ENCODE data around the gene BCHE. TPM values are rescaled to one million over a fixed set of nuclear protein-coding genes. Genes with fewer than 3 reads are reported as not detected.

Gene BCHE
- total RNA-seq, 1 experiment from 2014 or later, result 1.7 TPM

DNA sequence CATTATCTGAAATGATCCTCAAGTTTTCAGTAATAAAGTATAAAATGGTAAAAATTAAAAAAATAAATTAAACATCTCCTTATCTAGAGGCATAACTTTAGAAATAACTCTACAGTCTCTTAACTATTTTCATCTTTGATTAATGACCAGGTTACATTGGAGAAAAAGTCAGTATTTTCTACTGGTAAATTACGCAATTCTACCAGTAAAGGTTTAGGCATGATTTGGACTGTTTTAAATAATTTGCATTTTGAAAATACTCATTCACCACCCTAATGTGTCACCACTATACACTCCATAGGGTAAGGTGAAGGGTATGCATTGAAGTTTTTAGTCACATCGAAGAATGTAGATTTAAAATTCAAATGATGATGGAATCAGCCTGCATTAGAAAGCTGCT lies 45.9 kb upstream of the BCHE start:
- Mint-ChIP-seq H3K4me1 (peaks cover 23% of the 10 kb centered on the region), H3K27me3 (ENCODE audit: low read depth) (no peaks in the 10 kb centered on the region), H3K9me3 (0 out of 2 replicates have a peak, but pooled peaks cover 3% of the 10 kb centered on the region), H3K27ac (no peak overlapping the region), H3K4me3 (no peak overlapping the region), H3K36me3 (peaks cover 3% of the 10 kb centered on the region)
- DNase-seq (ENCODE audit: low spot score), result no peak
- ChIA-PET POLR2A (no interaction called here), CTCF (no interaction called here)
- no peak for ATAC-seq
- TF ChIP-seq FOXP1 (CRISPR knock-in tag; IDR thresholded peaks at IDR 0.05; ENCODE audit: borderline replicate concordance) (no peak), TEAD1 (CRISPR knock-in tag; IDR thresholded peaks at IDR 0.05) (no peak), CREM (CRISPR knock-in tag; IDR thresholded peaks at IDR 0.05) (no peak), FOXK1 (CRISPR knock-in tag; IDR thresholded peaks at IDR 0.05) (no peak), TEAD4 (CRISPR knock-in tag; IDR thresholded peaks at IDR 0.05) (no peak), RORB (CRISPR knock-in tag; IDR thresholded peaks at IDR 0.05) (no peak), GTF2I (CRISPR knock-in tag; conservative IDR thresholded peaks at IDR 0.05) (no peak)
- TF ChIP-seq, protein P1, sequence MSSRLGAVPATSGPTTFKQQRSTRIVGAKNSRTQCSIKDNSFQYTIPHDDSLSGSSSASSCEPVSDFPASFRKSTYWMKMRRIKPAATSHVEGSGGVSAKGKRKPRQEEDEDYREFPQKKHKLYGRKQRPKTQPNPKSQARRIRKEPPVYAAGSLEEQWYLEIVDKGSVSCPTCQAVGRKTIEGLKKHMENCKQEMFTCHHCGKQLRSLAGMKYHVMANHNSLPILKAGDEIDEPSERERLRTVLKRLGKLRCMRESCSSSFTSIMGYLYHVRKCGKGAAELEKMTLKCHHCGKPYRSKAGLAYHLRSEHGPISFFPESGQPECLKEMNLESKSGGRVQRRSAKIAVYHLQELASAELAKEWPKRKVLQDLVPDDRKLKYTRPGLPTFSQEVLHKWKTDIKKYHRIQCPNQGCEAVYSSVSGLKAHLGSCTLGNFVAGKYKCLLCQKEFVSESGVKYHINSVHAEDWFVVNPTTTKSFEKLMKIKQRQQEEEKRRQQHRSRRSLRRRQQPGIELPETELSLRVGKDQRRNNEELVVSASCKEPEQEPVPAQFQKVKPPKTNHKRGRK (CRISPR knock-in tag; IDR thresholded peaks at IDR 0.05; ENCODE audit: borderline replicate concordance), result no peak
- TF ChIP-seq, protein P2, sequence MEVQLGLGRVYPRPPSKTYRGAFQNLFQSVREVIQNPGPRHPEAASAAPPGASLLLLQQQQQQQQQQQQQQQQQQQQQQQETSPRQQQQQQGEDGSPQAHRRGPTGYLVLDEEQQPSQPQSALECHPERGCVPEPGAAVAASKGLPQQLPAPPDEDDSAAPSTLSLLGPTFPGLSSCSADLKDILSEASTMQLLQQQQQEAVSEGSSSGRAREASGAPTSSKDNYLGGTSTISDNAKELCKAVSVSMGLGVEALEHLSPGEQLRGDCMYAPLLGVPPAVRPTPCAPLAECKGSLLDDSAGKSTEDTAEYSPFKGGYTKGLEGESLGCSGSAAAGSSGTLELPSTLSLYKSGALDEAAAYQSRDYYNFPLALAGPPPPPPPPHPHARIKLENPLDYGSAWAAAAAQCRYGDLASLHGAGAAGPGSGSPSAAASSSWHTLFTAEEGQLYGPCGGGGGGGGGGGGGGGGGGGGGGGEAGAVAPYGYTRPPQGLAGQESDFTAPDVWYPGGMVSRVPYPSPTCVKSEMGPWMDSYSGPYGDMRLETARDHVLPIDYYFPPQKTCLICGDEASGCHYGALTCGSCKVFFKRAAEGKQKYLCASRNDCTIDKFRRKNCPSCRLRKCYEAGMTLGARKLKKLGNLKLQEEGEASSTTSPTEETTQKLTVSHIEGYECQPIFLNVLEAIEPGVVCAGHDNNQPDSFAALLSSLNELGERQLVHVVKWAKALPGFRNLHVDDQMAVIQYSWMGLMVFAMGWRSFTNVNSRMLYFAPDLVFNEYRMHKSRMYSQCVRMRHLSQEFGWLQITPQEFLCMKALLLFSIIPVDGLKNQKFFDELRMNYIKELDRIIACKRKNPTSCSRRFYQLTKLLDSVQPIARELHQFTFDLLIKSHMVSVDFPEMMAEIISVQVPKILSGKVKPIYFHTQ (CRISPR knock-in tag; IDR thresholded peaks at IDR 0.05), result no peak
- TF ChIP-seq, protein P3, sequence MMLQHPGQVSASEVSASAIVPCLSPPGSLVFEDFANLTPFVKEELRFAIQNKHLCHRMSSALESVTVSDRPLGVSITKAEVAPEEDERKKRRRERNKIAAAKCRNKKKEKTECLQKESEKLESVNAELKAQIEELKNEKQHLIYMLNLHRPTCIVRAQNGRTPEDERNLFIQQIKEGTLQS (CRISPR knock-in tag; conservative IDR thresholded peaks at IDR 0.05), result no peak
- TF ChIP-seq, protein P4, sequence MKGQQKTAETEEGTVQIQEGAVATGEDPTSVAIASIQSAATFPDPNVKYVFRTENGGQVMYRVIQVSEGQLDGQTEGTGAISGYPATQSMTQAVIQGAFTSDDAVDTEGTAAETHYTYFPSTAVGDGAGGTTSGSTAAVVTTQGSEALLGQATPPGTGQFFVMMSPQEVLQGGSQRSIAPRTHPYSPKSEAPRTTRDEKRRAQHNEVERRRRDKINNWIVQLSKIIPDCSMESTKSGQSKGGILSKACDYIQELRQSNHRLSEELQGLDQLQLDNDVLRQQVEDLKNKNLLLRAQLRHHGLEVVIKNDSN (CRISPR knock-in tag; IDR thresholded peaks at IDR 0.05), result no peak
- TF ChIP-seq, protein P5, sequence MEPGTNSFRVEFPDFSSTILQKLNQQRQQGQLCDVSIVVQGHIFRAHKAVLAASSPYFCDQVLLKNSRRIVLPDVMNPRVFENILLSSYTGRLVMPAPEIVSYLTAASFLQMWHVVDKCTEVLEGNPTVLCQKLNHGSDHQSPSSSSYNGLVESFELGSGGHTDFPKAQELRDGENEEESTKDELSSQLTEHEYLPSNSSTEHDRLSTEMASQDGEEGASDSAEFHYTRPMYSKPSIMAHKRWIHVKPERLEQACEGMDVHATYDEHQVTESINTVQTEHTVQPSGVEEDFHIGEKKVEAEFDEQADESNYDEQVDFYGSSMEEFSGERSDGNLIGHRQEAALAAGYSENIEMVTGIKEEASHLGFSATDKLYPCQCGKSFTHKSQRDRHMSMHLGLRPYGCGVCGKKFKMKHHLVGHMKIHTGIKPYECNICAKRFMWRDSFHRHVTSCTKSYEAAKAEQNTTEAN (CRISPR knock-in tag; IDR thresholded peaks at IDR 0.05), result no peak
- TF ChIP-seq, protein P6, sequence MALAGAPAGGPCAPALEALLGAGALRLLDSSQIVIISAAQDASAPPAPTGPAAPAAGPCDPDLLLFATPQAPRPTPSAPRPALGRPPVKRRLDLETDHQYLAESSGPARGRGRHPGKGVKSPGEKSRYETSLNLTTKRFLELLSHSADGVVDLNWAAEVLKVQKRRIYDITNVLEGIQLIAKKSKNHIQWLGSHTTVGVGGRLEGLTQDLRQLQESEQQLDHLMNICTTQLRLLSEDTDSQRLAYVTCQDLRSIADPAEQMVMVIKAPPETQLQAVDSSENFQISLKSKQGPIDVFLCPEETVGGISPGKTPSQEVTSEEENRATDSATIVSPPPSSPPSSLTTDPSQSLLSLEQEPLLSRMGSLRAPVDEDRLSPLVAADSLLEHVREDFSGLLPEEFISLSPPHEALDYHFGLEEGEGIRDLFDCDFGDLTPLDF (CRISPR knock-in tag; IDR thresholded peaks at IDR 0.05), result no peak

DNA sequence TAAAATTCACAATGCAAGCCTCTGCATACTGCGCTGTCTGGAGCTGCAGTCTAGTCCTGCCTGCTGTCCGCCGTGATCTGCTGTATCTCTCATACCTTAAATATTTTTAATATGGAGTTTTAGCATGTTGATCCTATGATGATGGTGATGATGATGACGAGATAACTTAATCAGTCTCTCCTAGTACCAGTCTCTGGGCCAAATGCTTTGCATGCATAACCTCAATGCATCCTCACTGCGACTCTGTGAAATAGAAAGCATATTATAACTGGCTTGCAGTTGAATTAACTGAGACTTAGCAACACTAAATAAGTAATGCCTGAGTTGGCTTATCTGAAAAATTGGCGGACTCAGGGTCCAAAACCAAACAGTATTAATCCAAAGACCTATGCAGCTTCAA lies 38.4 kb upstream of the BCHE start:
- H3K27ac Mint-ChIP-seq, result no peak overlapping the region
- DNase-seq (ENCODE audit: low spot score) (no peak), ATAC-seq (no peak)
- ChIA-PET POLR2A (no interaction called here), CTCF (interaction anchor here (1.2 kb wide), 1 partner anchor 20 kb away, joined by 3 read pairs; no protein-coding TSS in a partner anchor)
- H3K27me3 Mint-ChIP-seq (ENCODE audit: low read depth), result peaks cover 3% of the 10 kb centered on the region; the same call in 1 of the 2 replicates
- H3K4me1 Mint-ChIP-seq, result peaks cover 8% of the 10 kb centered on the region; the same call in 1 of the 2 replicates
- no peak overlapping the region for H3K4me3 Mint-ChIP-seq
- no peak for TF ChIP-seq RELA (CRISPR knock-in tag; IDR thresholded peaks at IDR 0.05; ENCODE audit: borderline replicate concordance)
- TF ChIP-seq, protein P7, sequence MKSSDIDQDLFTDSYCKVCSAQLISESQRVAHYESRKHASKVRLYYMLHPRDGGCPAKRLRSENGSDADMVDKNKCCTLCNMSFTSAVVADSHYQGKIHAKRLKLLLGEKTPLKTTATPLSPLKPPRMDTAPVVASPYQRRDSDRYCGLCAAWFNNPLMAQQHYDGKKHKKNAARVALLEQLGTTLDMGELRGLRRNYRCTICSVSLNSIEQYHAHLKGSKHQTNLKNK (CRISPR knock-in tag; IDR thresholded peaks at IDR 0.05), result no peak
- TF ChIP-seq ZNF263 (CRISPR knock-in tag; IDR thresholded peaks at IDR 0.05; ENCODE audit: low read depth), result no peak
- TF ChIP-seq, protein P8, sequence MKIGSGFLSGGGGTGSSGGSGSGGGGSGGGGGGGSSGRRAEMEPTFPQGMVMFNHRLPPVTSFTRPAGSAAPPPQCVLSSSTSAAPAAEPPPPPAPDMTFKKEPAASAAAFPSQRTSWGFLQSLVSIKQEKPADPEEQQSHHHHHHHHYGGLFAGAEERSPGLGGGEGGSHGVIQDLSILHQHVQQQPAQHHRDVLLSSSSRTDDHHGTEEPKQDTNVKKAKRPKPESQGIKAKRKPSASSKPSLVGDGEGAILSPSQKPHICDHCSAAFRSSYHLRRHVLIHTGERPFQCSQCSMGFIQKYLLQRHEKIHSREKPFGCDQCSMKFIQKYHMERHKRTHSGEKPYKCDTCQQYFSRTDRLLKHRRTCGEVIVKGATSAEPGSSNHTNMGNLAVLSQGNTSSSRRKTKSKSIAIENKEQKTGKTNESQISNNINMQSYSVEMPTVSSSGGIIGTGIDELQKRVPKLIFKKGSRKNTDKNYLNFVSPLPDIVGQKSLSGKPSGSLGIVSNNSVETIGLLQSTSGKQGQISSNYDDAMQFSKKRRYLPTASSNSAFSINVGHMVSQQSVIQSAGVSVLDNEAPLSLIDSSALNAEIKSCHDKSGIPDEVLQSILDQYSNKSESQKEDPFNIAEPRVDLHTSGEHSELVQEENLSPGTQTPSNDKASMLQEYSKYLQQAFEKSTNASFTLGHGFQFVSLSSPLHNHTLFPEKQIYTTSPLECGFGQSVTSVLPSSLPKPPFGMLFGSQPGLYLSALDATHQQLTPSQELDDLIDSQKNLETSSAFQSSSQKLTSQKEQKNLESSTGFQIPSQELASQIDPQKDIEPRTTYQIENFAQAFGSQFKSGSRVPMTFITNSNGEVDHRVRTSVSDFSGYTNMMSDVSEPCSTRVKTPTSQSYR (CRISPR knock-in tag; IDR thresholded peaks at IDR 0.05), result no peak
- no peak for TF ChIP-seq NR2C2 (CRISPR knock-in tag; IDR thresholded peaks at IDR 0.05)
- no peak for TF ChIP-seq ZNF232 (CRISPR knock-in tag; IDR thresholded peaks at IDR 0.05)
- TF ChIP-seq, protein P9, sequence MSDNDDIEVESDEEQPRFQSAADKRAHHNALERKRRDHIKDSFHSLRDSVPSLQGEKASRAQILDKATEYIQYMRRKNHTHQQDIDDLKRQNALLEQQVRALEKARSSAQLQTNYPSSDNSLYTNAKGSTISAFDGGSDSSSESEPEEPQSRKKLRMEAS (CRISPR knock-in tag; IDR thresholded peaks at IDR 0.05), result no peak
- TF ChIP-seq, protein P10, sequence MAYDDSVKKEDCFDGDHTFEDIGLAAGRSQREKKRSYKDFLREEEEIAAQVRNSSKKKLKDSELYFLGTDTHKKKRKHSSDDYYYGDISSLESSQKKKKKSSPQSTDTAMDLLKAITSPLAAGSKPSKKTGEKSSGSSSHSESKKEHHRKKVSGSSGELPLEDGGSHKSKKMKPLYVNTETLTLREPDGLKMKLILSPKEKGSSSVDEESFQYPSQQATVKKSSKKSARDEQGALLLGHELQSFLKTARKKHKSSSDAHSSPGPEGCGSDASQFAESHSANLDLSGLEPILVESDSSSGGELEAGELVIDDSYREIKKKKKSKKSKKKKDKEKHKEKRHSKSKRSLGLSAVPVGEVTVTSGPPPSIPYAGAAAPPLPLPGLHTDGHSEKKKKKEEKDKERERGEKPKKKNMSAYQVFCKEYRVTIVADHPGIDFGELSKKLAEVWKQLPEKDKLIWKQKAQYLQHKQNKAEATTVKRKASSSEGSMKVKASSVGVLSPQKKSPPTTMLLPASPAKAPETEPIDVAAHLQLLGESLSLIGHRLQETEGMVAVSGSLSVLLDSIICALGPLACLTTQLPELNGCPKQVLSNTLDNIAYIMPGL (CRISPR knock-in tag; IDR thresholded peaks at IDR 0.05), result no peak
- H3K9me3 Mint-ChIP-seq, result peaks cover 30% of the 10 kb centered on the region
- peaks cover 10% of the 10 kb centered on the region for H3K36me3 Mint-ChIP-seq
